NCI-H2196 (cell line): ENCODE measurements around the gene PCDHGA1.

Experiments
- DNase-seq: peaks from one replicate; lab custom pipeline; 2025; ENCODE audit not compliant: unreplicated experiment; lab: John Stamatoyannopoulos, UW

Gene PCDHGA1

DNA sequence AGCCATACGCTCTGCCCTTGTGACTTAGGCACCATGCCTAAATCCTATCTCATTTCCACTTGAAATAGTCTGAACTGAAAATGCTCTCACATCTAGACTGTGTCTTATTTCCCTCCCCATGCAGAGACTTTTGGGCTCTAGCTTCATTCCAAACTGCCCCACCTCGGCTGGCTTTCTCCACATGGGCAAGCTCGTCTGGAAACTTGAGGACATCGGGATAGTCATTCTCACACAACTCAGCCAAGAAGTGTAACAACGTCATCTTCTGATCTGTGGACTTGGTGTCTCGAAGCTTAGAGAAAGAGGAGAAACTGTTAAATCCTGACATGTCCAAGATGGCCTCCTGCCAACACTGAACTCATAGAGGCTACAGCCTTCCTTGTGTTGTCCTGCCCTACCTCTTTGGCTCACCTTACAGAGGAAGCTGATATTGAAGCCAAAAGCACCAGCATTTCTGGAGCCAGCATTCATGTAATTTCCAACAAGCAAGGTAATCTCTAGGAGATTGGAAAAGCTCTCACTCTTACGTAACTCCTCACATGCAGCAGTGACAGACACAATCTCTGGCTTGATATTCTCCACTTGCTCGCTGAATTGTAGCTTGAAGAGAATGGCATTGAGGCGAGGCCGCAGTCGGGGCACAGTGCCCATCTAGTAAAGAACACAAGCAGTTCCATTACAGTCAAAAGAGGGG lies 198.1 kb downstream of the PCDHGA1 start:
- DNase-seq: peak; percentile 83

DNA sequence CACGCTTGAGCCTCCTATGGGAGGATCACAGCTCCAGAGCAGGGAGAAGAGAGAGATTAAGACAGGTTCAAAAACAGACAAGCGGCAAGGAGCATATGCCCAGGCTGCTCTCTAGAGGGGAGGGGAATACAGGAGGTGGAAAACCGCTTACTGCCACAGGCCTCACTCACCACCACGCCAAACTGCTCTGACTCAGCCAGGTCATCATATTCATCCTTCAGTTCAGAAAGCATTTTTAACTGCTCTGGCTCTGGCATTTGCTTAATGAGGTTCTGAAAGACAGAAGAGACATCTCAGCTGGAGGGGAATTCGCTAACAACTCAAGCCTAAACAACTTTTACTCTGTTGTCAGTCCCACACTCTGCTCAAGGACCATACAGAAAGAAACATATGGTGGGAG lies 198.7 kb downstream of the PCDHGA1 start:
- DNase-seq: peak; percentile 45

GRCh38 chr5:141529873-141530272 lies 199.6 kb downstream of the PCDHGA1 start:
- DNase-seq: no peak

- DNase-seq: no peak
These were observed 202.4 kb downstream of the PCDHGA1 start for GRCh38 chr5:141532726-141533125.

DNA sequence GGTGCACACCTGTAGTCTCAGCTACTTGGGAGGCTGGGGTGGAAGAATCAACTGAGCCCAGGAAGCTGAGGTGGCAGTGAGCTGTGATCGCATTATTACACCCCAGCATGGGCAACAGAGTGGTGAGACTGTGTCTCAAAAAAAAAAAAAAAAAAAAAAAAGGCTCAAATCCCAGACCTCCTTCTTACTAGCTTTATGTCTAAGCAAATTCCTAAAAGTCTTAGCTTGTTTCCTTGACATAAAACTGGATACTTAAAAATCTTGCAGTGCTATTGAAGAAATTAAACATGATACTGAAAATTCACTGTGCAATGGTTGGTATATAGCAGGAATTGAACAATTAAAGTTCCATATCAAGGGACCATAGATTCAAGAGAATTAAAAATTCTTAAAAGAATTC lies 203.6 kb downstream of the PCDHGA1 start:
- no peak for DNase-seq

GRCh38 chr5:141534492-141535213 lies 204.3 kb downstream of the PCDHGA1 start:
- no peak for DNase-seq

DNA sequence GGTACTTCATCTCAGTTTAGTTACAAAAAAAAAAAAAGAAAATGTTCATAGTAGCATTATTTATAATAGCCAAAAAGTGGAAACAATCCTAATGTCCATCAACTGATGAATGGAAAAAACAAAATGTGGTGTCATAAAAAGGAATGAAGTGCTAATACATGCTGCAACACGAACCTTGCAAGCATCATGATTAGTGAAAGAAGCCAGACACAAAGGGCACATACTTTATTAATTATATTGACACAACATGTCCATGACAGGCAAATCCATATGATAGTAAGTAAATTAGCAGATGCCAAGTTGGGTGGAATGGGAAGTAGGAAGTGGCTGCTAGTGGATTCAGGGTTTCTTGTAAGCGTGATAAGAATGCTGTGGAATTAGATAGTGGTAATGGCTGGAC lies 212.7 kb downstream of the PCDHGA1 start:
- DNase-seq: no peak

- DNase-seq: no peak
These were observed 217.2 kb downstream of the PCDHGA1 start for GRCh38 chr5:141547488-141547887.

DNA sequence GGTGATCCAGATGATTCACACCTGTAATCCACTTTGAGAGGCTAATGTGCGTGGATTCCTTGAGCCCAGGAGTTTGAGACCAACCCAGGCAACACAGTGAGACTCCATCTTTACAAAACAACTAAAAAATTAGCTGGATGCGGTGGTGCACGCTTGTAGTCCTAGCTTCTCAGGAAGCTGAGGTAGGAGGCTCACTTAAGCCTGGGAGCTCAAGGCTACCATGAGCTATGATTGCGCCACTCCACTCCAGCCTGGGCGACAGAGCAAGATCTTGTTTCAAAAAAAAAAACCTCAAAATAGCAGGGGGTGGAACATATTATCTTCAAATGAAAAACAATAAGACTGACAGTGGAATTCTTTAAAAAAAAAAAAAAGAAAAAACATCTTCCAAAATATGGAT lies 217.6 kb downstream of the PCDHGA1 start:
- DNase-seq: no peak

GRCh38 chr5:141557681-141558136 lies 227.4 kb downstream of the PCDHGA1 start:
- peak; percentile 64 for DNase-seq

DNA sequence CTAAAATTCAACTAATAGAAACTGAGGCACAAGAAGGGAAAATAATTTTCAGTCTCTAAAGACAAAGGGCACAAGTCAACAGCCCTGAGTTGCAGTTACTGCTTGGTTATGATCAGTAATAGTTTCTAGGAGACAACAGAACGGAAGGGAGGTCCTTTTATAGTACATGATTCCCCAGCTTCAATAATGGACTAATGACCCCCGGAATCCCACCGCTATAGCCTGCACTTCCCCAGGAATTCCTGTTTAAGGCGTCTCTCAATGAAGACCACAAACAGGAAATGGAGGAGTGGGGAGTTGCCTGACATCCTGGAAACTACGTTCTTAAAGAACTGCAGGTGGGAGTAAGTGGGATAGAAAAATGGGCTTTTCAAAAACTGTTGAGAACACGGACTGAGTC lies 227.8 kb downstream of the PCDHGA1 start:
- DNase-seq: no peak

GRCh38 chr5:141559461-141559860 lies 229.1 kb downstream of the PCDHGA1 start:
- DNase-seq: no peak

- peak; percentile 73 for DNase-seq
These were observed 229.8 kb downstream of the PCDHGA1 start for GRCh38 chr5:141560151-141560550.

- DNase-seq: peak; percentile 93
These were observed 230.6 kb downstream of the PCDHGA1 start for GRCh38 chr5:141560725-141561483.
